GM21723 (cell line): ENCODE data around the gene TANGO6.
"Not testable (repeated sequence)": the region's sequence is repeated elsewhere in the genome, so short reads cannot be mapped to it uniquely, and the experiment has no call there.

Experiments
- ATAC-seq: cut with Tn5 transposase; IDR thresholded peaks from one replicate; pipeline ENCODE4 v1.9.1; 2021; ENCODE audit warnings: mild to moderate bottlenecking, moderate library complexity; ENCODE audit not compliant: unreplicated experiment

Gene TANGO6

GRCh38 chr16:68843482-68844210 is at the start of gene TANGO6:
TANGO6 (plus strand) TSS chr16:68843531; CDS start chr16:68843618, 87 bp downstream.
- peak; percentile 81 for ATAC-seq

GRCh38 chr16:68798398-68798797 is 44.9 kb upstream of the TANGO6 start:
- no peak for ATAC-seq

GRCh38 chr16:68800257-68800875 is 43.0 kb upstream of the TANGO6 start:
- ATAC-seq, result peak; percentile 68

DNA sequence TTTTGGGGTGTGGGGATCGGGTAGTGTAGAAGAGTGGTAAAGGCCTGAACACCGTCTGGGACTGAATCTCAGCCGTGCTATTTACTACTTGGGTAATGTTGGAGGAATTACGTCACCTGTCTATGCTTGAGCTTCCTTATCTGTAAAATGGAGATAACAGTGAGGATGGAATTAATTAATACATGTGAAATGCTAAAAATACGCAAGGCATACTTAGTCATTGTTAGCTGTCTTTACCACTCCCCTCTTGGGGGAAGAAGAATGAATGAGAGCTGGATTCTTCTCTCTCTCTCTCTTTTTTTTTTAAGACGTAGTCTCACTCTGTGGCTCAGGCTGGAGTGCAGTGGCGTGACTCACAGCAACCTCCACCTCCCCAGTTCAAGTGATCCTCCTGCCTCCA is 41.1 kb upstream of the TANGO6 start:
- ATAC-seq, result no peak

- no peak for ATAC-seq
Measured at GRCh38 chr16:68806422-68806821, 36.9 kb upstream of the TANGO6 start.

DNA sequence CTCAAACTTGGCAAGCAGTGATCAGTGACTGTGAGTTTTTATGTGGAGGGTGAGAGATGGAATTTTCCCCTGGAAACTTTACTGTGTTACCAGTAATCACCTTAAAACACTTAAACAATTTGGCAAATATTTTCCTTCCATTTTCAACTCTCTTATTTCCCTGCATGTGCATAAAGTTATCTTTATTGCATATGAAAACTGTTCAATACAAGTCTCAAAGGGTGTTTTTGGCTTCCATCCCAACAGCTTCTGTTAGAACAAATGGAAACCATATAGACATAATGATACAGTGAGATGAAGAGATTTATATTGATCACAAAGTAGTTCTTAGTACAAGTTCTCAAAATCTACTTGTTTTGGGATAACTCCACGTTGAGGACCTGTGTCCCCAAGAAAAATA is 36.4 kb upstream of the TANGO6 start:
- no peak for ATAC-seq

GRCh38 chr16:68814516-68814915 is 28.8 kb upstream of the TANGO6 start:
- no peak for ATAC-seq

- no peak for ATAC-seq
Measured at GRCh38 chr16:68823401-68824135, 19.8 kb upstream of the TANGO6 start.

DNA sequence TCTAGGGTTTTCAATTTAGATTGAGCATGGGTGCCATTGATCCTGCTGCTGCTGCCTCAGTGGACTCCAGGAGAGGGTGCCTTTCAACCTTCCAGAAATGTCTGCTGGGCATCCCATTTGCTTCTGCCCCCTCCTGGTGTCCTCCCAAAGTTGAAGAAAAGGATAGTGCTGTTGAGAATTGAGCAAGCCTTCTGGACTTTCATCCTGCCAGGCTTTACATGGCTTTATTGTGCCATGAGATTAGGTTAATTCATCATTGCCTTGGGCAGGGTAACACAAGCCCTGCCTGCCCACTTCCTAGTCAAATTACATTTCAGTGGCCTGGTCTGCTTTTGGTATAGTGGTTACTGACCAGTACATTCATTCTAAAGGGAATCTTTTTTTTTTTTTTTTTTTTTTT is 17.9 kb upstream of the TANGO6 start:
- ATAC-seq, result no peak

GRCh38 chr16:68826652-68827051 is 16.7 kb upstream of the TANGO6 start:
- ATAC-seq, result no peak

DNA sequence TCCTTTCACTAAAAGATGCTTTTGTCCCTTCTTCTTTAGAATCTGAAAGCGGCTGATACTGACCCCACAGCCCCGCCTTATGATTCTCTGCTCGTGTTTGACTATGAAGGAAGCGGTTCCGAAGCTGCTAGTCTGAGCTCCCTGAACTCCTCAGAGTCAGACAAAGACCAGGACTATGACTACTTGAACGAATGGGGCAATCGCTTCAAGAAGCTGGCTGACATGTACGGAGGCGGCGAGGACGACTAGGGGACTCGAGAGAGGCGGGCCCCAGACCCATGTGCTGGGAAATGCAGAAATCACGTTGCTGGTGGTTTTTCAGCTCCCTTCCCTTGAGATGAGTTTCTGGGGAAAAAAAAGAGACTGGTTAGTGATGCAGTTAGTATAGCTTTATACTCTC is 10.1 kb upstream of the TANGO6 start:
- no peak for ATAC-seq

GRCh38 chr16:68834550-68834949 is 8.8 kb upstream of the TANGO6 start:
- ATAC-seq, result no peak

DNA sequence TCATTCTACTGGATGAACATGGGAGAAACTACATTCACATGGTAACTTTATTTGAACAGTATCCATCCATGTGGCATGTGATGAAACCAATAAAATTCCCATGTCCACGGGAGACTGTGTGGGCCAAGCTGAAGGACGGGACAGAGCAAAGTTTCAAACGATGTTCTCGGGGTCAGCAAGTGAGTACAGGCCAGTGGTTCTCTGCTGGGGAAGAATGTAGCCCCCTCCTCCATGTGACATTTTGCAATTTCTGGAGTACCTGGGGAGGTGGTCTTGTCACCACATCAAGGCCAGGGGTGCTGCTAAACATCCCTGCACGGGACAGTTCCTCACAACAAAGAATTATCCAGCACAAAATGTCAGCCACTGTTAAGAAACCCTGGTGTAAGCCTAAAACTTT is 7.4 kb upstream of the TANGO6 start:
- no peak for ATAC-seq

GRCh38 chr16:68839831-68840230 is 3.5 kb upstream of the TANGO6 start:
- ATAC-seq, result no peak

GRCh38 chr16:68842964-68843481 is 308 bp upstream of the TANGO6 start:
- not testable (repeated sequence) for ATAC-seq

- no peak for ATAC-seq
Measured at GRCh38 chr16:68844211-68844564, 857 bp downstream of the TANGO6 start.

GRCh38 chr16:68848786-68849185 is 5.5 kb downstream of the TANGO6 start:
- ATAC-seq, result no peak

GRCh38 chr16:68850481-68850880 is 7.2 kb downstream of the TANGO6 start:
- ATAC-seq, result no peak

DNA sequence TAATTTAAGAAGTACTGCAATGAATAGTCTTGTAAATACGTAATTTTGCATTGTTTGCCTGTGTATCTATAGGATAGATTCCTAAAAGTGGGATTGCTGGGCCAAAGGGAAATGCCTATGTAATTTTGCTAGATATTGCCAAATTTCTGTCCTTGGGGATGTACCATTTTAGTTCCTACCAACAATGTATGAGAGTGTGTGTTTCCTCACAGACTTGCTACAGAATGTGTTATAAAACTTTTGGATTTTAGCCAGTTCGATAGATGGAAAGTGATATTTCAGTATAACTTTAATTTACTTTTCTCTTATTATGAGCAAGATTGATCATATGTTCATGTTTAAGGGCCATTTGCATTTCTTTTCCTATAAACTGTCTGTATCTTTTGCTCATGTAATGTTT is 8.3 kb downstream of the TANGO6 start:
- no peak for ATAC-seq

DNA sequence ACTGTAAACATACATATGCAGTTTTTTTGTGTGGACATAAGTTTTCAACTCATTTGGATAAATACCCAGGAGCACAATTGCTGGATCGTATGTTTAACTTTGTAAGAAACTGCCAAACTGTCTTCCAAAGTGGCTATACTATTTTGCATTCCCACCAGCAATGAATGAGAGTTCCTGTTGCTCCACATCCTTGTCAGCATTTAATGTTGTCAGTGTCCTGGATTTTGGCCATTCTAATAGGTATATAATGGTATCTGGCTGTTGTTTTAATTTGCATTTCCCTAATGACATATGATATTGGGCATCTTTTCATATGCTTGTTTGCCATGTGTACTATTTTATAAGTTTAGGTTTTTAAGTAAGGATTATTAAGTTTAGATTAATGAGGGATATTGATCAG is 14.1 kb downstream of the TANGO6 start:
- ATAC-seq, result no peak

DNA sequence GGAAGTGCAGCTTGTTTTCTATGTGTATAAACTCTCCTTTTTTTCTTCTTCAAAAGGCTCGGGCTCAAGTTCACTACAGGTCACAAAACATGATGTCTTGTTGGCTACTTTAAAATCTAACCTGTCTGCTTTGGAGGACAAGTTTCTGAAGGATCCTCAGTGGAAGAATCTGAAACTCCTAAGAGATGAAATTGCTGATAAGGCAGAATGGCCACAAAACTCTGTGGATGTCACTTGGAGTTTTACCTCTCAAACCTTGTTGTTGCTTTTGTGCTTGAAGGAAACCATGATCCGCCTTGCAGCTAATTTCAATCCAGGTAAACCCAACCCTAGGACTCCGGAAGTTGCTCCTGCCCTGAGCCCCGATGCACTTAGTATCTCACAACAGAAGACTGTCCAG is 16.5 kb downstream of the TANGO6 start:
- no peak for ATAC-seq
